B cell (primary cell): ENCODE results near the gene PHF12. TPM values are rescaled to one million over a fixed set of nuclear protein-coding genes. Genes with fewer than 3 reads are reported as not detected.

Source experiments
- ATAC-seq: fragments of 200-7000 bp; cut with Tn5 transposase; one replicate; pipeline ENCODE4 v1.10.0; 2021; ENCODE audit warnings: low read depth, mild to moderate bottlenecking, moderate number of reproducible peaks, moderate library complexity
- CTCF ChIA-PET: fragments of 350-600 bp; sonication (Branson Sonifier 250); formaldehyde crosslinking; loops from one replicate; lab custom pipeline; 2021; ENCODE audit warnings: antibody characterized with exemption, inconsistent platforms; lab: Charles Lee
- POLR2A ChIA-PET: fragments of 350-600 bp; sonication (Branson Sonifier 250); formaldehyde crosslinking; loops from one replicate; lab custom pipeline; 2021; ENCODE audit warnings: antibody characterized with exemption; lab: Charles Lee
- DNase-seq: peaks from one replicate; pipeline ENCODE4 v3.0.0; 2013
- H2AFZ ChIP-seq: 2 replicates; pipeline ENCODE4 v1.6.1; 2012; ENCODE audit warnings: mild to moderate bottlenecking, low read depth, low read length; ENCODE audit not compliant: insufficient read depth, poor library complexity, severe bottlenecking
- H3K27ac ChIP-seq, 2 donors: 1 replicate in 1 of 2; 2 replicates in 1 of 2; pipeline ENCODE4 v1.5.1; 2012 to 2013; ENCODE audit warnings: low read length in 2 of 2, mild to moderate bottlenecking in 2 of 2, moderate library complexity in 1 of 2
- H3K27me3 ChIP-seq, 4 experiments: fragments of 200-600 bp in 1 of 4; sonication (generic) in 1 of 4; replicated peaks in 1 of 4; 1 replicate in 2 of 4; 2 replicates in 2 of 4; pipeline versions ENCODE4 v1.6.1 to v1.7.0; 2013 to 2016; ENCODE audit warnings: low read length in 3 of 4, mild to moderate bottlenecking in 2 of 4, mixed read lengths in 1 of 4, moderate library complexity in 1 of 4; ENCODE audit not compliant: insufficient read depth in 4 of 4, control insufficient read depth in 3 of 4; ENCODE audit errors: control extremely low read depth in 1 of 4
- H3K36me3 ChIP-seq, 2 experiments: replicated peaks in 1 of 2; 1 replicate in 1 of 2; 2 replicates in 1 of 2; pipeline versions ENCODE4 v1.6.1 to v1.7.1; 2013; ENCODE audit warnings: low read length in 1 of 2; ENCODE audit not compliant: insufficient read depth in 2 of 2, control insufficient read depth in 1 of 2; ENCODE audit errors: control extremely low read depth in 1 of 2, extremely low read depth in 1 of 2
- H3K4me1 ChIP-seq, 2 donors: fragments of 200-600 bp in 1 of 2; sonication (generic) in 1 of 2; 1 replicate in 1 of 2; 2 replicates in 1 of 2; pipeline versions ENCODE4 v1.5.1 to v1.6.1; 2013 to 2017; ENCODE audit warnings: low read length in 2 of 2; ENCODE audit not compliant: control insufficient read depth in 2 of 2, insufficient read depth in 2 of 2
- H3K4me2 ChIP-seq: replicated peaks from 2 replicates; pipeline ENCODE3; 2012; ENCODE audit warnings: mild to moderate bottlenecking, low read depth, low read length; ENCODE audit not compliant: poor library complexity, severe bottlenecking
- H3K4me3 ChIP-seq, 5 experiments: fragments of 200-600 bp in 1 of 5; sonication (generic) in 1 of 5; 1 replicate in 3 of 5; 2 replicates in 2 of 5; pipeline versions ENCODE4 v1.5.1 to v1.7.0; 2011 to 2016; ENCODE audit warnings: low read length in 4 of 5, mild to moderate bottlenecking in 4 of 5, low read depth in 2 of 5, control low read depth in 1 of 5, moderate library complexity in 1 of 5; ENCODE audit not compliant: insufficient read depth in 1 of 5; ENCODE audit errors: control extremely low read depth in 1 of 5, extremely low read depth in 1 of 5
- H3K79me2 ChIP-seq: fragments of 200-600 bp; sonication (generic); one replicate; pipeline ENCODE4 v1.6.0; 2016; ENCODE audit warnings: low read length; ENCODE audit not compliant: control insufficient read depth, insufficient read depth
- H3K9ac ChIP-seq: fragments of 200-600 bp; sonication (generic); 2 replicates; pipeline ENCODE4 v1.6.1; 2017; ENCODE audit warnings: mild to moderate bottlenecking, low read length, moderate library complexity
- H3K9me3 ChIP-seq, 3 donors: one replicate each; pipeline versions ENCODE4 v1.6.1 to v1.7.1; 2013; ENCODE audit warnings: low read length in 2 of 3; ENCODE audit not compliant: control insufficient read depth in 2 of 3, insufficient read depth in 1 of 3; ENCODE audit errors: control extremely low read depth in 1 of 3
- H4K20me1 ChIP-seq: 2 replicates; pipeline ENCODE4 v1.6.0; 2012; ENCODE audit warnings: mild to moderate bottlenecking, low read length; ENCODE audit not compliant: insufficient read depth, control insufficient read depth, poor library complexity, severe bottlenecking
- H3K27ac Mint-ChIP-seq: one replicate; pipeline ENCODE4 v1.8.0; 2021; ENCODE audit warnings: mixed read lengths
- H3K27me3 Mint-ChIP-seq: one replicate; pipeline ENCODE4 v1.8.0; 2021; ENCODE audit warnings: mixed read lengths
- H3K4me1 Mint-ChIP-seq: one replicate; pipeline ENCODE4 v1.8.0; 2021; ENCODE audit warnings: mixed read lengths
- H3K4me3 Mint-ChIP-seq: one replicate; pipeline ENCODE4 v1.8.0; 2021; ENCODE audit warnings: mixed read lengths
- H3K9me3 Mint-ChIP-seq: one replicate; pipeline ENCODE4 v1.8.0; 2022; ENCODE audit warnings: mixed read lengths; ENCODE audit not compliant: insufficient read depth
- EZH2 ChIP-seq: IDR thresholded peaks from 2 replicates; pipeline ENCODE4 v1.6.1; 2012; ENCODE audit warnings: borderline replicate concordance, low read depth, mild to moderate bottlenecking, moderate library complexity, low read length; ENCODE audit not compliant: insufficient read depth, poor library complexity, severe bottlenecking
- WGBS: methylation state at CpG from one replicate; pipeline ENCODE4 v1.1.5; 2013; ENCODE audit warnings: missing lambda C conversion rate; ENCODE audit not compliant: insufficient coverage; 5-methylcytosine and 5-hydroxymethylcytosine counted together
- intact Hi-C: fragments of 100-400 bp; cut with micrococcal nuclease; formaldehyde crosslinking; loops from one replicate; pipeline ENCODE4 v1.10.0; 2022
- polyA plus RNA-seq: library from polyadenylated mRNA; depleted of rRNA; stranded (reverse); fragments of >200 nt; gene quantifications from 2 replicates; pipeline ENCODE4 v1.2.3, GENCODE V29; 2012
- total RNA-seq, 2 donors: library from RNA; stranded (reverse); fragments of 120-200 nt in 1 of 2; gene quantifications; 1 replicate in 1 of 2; 2 replicates in 1 of 2; pipeline versions ENCODE4 v1.2.3 to v1.2.4, GENCODE V29; 2013 to 2022
- TF ChIP-seq, protein P1 (sequence below): fragments of 200-600 bp; IDR thresholded peaks from one replicate; pipeline ENCODE4 v1.8.0; 2022; ENCODE audit warnings: antibody characterized with exemption, mild to moderate bottlenecking

PHF12 gene
- total and polyA plus RNA-seq, 2 donors (not counting 1 experiment from before 2014, with no cell fraction given), result 116 to 140 TPM

DNA sequence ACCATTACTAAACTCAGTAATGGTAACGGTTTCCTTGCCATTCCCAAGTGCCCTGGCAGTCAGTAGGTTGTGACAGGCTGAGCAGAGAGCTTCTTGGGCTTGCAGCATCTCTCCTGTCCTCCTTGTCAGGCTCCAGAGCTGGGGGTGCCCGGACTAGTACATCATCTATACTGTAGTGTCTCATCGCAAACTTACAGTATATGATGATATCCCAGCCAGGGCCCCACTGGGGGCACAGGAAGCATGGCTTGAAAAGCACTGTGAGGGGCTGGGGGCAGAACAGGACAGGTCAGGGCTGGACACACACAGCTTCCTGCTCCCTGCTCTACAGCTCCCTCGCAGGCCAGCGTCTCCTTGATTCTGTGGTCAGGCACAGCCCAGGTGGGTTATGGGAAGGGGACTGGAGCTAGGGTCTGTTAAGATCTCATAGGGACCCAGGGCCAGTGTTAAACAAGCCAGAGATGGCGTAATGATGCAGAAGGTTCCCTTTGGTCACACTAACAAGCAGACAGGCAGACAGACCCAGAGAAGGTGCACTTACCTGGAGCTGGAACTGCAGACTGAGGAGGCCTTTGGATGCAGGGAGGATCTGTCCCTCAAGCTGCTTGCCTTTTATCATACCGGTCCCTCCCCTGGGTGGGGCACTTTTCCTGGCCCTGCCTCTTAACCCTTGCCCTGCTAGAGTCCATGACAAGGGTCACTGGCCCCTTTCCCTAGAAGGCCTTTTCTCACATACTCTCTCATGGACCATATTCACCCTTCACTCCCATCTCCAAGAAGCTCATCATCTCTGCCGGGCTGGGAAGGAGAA is 89.7 kb downstream of the PHF12 start:
- Histone ChIP-seq H3K4me3 (no peak overlapping the region), H2AFZ (no peak overlapping the region), H3K9ac (no peak overlapping the region), H3K4me2 (no peak overlapping the region), H3K36me3 (peaks cover 0 to 34% of the 10 kb centered on the region in 2 experiments), H3K27ac (no peak overlapping the region), H3K9me3 (no peaks in the 10 kb centered on the region), H3K79me2 (no peaks in the 10 kb centered on the region), H3K27me3 (no peaks in the 10 kb centered on the region), H4K20me1 (no peaks in the 10 kb centered on the region), H3K4me1 (peaks cover 0 to 17% of the 10 kb centered on the region in 2 donors)
- DNase-seq (no peak), ATAC-seq (no peak)
- Mint-ChIP-seq H3K4me1 (peaks cover 13% of the 10 kb centered on the region), H3K27me3 (no peaks in the 10 kb centered on the region), H3K4me3 (no peak overlapping the region), H3K9me3 (no peaks in the 10 kb centered on the region), H3K27ac (no peak overlapping the region)
- intact Hi-C loops, result no loop called here
- ChIA-PET CTCF (interaction anchor here (0.7 to 1.4 kb wide), 4 partner anchors 12 to 98 kb away, joined by 3 to 5 read pairs (median 4); partner anchors contain the start of gene FLOT2), POLR2A (no interaction called here)
- TF ChIP-seq, protein P1, sequence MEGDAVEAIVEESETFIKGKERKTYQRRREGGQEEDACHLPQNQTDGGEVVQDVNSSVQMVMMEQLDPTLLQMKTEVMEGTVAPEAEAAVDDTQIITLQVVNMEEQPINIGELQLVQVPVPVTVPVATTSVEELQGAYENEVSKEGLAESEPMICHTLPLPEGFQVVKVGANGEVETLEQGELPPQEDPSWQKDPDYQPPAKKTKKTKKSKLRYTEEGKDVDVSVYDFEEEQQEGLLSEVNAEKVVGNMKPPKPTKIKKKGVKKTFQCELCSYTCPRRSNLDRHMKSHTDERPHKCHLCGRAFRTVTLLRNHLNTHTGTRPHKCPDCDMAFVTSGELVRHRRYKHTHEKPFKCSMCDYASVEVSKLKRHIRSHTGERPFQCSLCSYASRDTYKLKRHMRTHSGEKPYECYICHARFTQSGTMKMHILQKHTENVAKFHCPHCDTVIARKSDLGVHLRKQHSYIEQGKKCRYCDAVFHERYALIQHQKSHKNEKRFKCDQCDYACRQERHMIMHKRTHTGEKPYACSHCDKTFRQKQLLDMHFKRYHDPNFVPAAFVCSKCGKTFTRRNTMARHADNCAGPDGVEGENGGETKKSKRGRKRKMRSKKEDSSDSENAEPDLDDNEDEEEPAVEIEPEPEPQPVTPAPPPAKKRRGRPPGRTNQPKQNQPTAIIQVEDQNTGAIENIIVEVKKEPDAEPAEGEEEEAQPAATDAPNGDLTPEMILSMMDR, result no peak
- TF ChIP-seq EZH2, result no peak
- 88% methylated on average over 6 of the region's 8 CpGs for WGBS

DNA sequence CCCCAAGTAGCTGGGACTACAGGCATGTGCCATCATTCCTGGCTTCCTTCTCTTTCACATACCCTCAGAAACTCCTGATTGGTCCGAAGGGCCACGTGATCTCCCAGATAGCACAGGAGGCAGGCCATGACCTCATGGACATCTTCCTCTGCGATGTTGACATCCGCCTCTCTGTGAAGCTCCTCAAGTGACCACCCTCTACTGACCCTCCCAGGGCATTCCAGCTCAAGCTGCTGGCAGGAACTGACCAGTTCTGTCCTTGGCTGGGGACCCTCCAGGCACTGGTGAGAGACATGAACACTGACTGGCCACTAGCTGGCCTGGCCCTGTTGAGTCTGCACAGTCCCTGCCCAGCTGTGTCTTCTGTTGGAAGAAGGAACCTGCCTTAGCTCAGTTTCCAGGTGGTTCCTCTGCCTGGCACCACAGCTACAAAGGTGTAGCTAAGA is 90.9 kb downstream of the PHF12 start:
- 100% methylated on average over 4 of the region's 4 CpGs for WGBS
- no peak overlapping the region for H2AFZ ChIP-seq
- H3K27me3 ChIP-seq, result no peaks in the 10 kb centered on the region
- intact Hi-C loops, result no loop called here
- no peak overlapping the region for H3K27ac Mint-ChIP-seq
- H4K20me1 ChIP-seq, result no peaks in the 10 kb centered on the region
- no peaks in the 10 kb centered on the region for H3K9me3 Mint-ChIP-seq
- H3K4me2 ChIP-seq, result no peak overlapping the region
- H3K4me3 ChIP-seq, result no peak overlapping the region
- H3K36me3 ChIP-seq, result peaks cover 0 to 38% of the 10 kb centered on the region in 2 experiments
- no peak overlapping the region for H3K27ac ChIP-seq
- H3K9me3 ChIP-seq, result no peaks in the 10 kb centered on the region
- ChIA-PET POLR2A (no interaction called here), CTCF (interaction anchor here (1.2 kb wide), 1 partner anchor 97 kb away, joined by 5 read pairs; no protein-coding TSS in a partner anchor)
- ATAC-seq, result no peak
- H3K27me3 Mint-ChIP-seq, result no peaks in the 10 kb centered on the region
- TF ChIP-seq EZH2, result no peak
- TF ChIP-seq, protein P1, result no peak
- no peak overlapping the region for H3K4me3 Mint-ChIP-seq
- H3K9ac ChIP-seq, result no peak overlapping the region
- H3K4me1 ChIP-seq, result peaks cover 3 to 11% of the 10 kb centered on the region in 2 donors
- peaks cover 6% of the 10 kb centered on the region for H3K4me1 Mint-ChIP-seq
- H3K79me2 ChIP-seq, result peaks cover 4% of the 10 kb centered on the region
- DNase-seq, result no peak
